GM18873 (cell line): ENCODE measurements around the gene GNAI1.

ENCODE experiments used
- ATAC-seq: cut with Tn5 transposase; IDR thresholded peaks from one replicate; pipeline ENCODE4 v1.9.1; 2021; ENCODE audit warnings: mild to moderate bottlenecking, moderate library complexity, moderate number of reproducible peaks; ENCODE audit not compliant: unreplicated experiment, low FRiP score

GNAI1 gene

DNA sequence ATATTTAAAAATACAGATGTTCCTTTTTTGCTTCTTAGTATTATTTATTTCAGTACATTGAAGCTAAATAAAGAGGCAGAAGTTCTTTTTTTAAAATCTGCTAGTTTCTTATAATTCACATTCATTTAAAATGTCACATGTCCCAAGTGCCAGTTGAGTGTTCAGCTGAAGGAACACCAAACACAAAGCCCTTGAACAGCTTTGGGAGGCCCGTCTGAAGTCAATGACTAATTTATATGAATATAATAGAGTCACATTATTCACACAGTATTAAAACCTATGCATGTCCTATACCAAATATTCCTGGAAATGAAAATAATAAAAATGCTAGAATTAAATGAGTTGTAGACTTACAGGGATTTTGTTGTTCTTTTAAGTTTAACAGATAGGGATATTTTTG is 70.3 kb downstream of the GNAI1 start:
- no peak for ATAC-seq

GRCh38 chr7:80206763-80207162 is 72.1 kb downstream of the GNAI1 start:
- no peak for ATAC-seq

DNA sequence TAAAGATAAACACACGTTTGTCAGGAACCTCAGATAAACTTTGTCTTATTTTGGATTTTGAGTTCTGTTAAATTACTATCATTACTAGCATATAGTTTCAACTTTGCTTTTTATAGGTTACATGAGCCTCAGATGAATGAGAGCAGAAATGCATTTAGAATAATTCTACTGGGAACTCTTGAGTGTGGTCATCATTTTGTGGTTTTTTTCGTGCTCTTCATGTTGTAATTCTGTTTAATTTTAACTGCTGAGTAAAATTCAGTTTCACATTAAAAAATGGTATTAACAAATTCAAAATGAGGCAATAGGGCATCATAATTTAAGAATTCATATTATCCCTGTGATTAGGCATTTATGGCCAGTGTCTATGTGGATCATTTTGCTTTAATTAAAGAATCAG is 72.9 kb downstream of the GNAI1 start:
- no peak for ATAC-seq

- no peak for ATAC-seq
Measured at GRCh38 chr7:80208700-80209099, 74.1 kb downstream of the GNAI1 start.

DNA sequence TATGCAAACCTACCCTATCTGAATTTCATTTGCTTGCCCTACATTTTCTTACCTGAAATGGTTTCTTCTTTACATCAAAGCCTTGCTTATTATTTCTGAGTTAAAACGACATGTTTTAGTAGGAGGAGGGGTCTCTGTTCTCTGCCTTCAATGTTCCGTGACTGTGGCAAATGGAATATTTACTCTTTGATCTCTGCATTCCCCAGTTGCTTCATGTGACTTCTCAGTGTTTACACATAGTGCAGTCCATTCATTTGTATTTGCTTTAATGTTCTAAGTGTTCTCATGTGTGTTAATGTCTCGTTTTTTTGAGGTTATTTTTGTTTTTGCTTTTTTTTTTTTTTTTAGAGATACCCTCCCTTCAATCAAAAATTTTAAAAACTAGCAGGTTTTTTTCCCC is 75.8 kb downstream of the GNAI1 start:
- ATAC-seq = no peak

DNA sequence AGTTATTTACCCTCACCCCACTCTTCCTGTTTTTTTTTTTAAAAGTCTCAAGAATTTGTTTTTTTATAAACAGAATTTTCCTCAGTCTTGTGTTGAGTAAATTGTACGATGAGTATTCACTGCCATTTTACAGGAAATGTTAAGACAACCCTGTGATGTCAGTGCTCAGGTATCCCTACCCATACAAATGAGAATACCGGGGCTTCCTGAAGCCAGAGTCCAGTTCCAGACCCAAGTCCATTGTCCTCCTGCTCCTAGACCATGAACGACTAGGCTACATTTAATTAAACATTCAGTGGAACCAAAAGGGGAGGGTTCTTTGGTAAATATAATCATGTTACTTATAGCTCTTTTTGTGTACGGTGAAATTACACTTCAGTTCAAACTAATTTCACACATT is 79.2 kb downstream of the GNAI1 start:
- ATAC-seq = no peak

GRCh38 chr7:80215734-80216133 is 81.1 kb downstream of the GNAI1 start:
- ATAC-seq = no peak

- ATAC-seq = no peak
Measured at GRCh38 chr7:80216996-80217842, 82.6 kb downstream of the GNAI1 start.

DNA sequence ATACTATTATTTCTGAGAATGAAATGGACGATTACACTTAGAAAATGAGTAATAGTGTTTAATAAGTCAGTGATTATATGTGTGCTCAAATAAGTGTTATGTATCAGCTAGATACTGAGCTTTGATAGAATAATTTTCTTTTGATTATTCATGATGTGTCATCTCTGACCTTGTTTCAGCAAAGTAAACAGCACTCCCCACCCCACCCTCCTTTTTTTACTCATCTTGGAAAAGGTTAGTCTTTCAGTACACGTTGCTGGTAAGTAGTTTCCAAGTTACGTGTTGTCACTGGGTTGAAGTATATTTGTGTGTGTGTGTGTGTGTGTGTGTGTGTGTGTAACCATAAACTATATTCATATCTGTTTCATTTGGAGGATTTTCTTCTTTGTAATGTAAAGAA is 84.1 kb downstream of the GNAI1 start:
- no peak for ATAC-seq

GRCh38 chr7:80220022-80220634 is 85.5 kb downstream of the GNAI1 start:
- no peak for ATAC-seq

GRCh38 chr7:80224415-80224814 is 89.8 kb downstream of the GNAI1 start:
- ATAC-seq = no peak

GRCh38 chr7:80225361-80225760 is 90.7 kb downstream of the GNAI1 start:
- ATAC-seq = no peak

GRCh38 chr7:80226629-80227028 is 92.0 kb downstream of the GNAI1 start:
- ATAC-seq = no peak

GRCh38 chr7:80230327-80230726 is 95.7 kb downstream of the GNAI1 start:
- no peak for ATAC-seq

DNA sequence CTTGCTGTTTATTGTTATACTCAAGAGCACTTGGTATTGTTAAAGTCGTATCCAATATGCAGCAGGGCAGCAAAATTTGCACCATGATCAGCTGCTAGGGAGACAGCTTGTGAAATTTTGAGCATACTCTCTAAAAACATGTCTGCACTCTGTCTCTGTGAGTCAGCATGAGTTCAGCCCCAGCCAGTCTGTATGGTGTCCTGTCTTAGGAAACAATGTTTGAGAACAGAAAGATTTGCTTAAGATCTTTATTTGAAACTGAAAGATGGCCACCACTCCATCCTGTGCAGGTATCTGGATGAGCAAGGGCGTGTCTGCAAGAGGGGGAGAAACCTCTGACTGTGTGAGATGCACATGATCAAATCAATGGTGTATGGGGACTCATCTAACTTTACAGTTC is 97.1 kb downstream of the GNAI1 start:
- no peak for ATAC-seq

GRCh38 chr7:80232979-80233724 is 98.5 kb downstream of the GNAI1 start:
- ATAC-seq = no peak

DNA sequence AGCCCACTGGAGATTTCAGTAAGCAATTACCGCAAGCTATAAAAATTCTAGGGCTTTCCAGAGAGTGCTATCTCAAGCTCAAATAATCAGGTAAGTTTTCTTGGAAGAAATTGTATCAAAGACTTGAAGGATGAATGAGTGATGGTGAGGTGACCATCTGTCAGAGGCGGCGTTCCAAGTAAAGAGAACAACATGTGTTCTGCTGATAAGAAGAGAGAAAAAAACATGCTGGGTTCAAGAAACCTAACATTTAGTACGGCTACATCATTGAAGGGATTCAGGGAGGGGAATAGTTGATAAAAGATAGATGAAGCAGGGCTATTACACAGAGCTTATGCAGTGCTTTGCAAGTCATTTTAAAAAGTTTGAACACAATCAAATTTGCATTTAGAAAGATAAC is 100.7 kb downstream of the GNAI1 start:
- ATAC-seq = no peak

GRCh38 chr7:80236681-80237080 is 102.0 kb downstream of the GNAI1 start:
- ATAC-seq = no peak

DNA sequence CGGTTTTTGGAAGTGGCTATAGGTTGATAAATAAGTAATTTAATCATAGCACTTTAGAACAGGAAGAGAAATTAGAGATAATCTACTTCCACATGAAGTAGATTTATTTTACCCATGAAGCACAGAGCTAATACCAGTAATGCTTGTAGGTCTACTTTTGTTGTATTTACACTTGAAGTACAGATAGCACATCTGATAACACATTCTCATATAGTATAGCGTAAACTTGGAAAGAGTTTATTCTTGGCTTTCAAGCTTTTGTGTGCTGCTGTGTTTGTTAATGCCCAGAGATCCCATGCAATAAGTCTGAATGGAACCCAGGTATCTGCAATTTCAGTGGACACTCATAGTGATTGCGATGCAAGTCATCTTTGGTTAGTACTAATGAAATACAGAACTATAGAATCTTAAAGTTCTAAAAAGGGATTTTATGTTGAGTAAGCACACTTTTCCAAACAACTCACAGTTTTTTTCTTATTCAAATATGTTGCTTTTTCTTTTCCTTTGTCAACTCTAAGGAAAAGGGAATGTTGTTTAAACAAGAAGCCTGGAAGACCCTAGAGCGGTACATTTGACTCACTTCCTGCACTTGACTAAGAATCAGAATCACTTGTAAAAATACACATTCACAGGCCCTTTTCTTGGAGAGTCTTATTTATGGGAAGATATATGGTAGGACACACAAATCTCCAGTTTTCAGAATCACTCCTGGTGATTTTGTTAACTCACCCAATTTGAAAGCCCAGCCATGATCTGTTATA is 105.8 kb downstream of the GNAI1 start:
- ATAC-seq = no peak

DNA sequence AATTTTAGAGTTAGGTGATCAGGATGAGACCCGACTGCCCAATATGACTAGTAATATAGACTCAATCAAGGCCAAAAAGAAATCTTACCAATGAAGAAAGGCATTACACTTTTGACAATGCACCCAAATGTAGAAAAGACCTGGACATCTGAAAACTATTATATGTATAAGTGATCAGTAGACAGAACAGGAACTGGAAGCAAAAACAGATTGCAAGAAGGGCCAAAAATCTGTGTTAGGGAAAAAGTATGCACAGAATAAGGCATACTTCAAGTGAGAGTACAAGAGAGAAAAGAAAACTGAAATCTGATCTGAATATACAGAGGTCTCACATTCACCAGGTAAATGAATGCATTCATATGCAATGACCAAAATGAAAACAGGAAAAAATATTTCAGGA is 107.0 kb downstream of the GNAI1 start:
- ATAC-seq = no peak

DNA sequence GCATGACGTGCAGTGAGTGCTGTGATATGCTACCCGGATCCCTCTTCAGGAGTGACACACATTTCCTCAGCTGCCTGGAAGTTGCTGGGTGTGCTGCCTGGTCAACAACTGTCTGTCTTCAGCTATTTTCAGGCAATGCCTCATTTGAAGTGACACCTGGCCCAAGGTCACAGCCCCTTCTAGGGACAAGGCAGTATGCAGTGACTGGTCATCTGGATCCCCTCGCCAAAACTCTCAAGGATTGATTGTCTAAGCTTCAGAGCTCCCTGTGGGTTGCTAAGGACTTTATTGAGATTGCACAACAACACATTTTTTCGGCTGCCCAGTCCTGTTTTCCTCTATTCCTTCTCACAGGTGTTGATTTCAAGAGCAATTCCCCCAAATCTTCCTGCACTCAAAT is 108.8 kb downstream of the GNAI1 start:
- no peak for ATAC-seq
